ENCODE data around the gene SLC9A3.

The SLC9A3 gene

GRCh38 chr5:431001-431710, 93.1 kb downstream of the SLC9A3 start:
- Histone ChIP-seq H3K36me3 (ENCODE audit: insufficient read depth, low read length) (no peaks in the 10 kb centered on the region), H3K27me3 (ENCODE audit: control insufficient read depth in 1 of 2, insufficient read depth in 2 of 2, low read length in 2 of 2) (peaks cover 0 to 6% of the 10 kb centered on the region in 2 donors), H3K9ac (ENCODE audit: low read length) (no peak overlapping the region), H3K4me1 (ENCODE audit: insufficient read depth, low read length) (no peaks in the 10 kb centered on the region), H3K4me3 (ENCODE audit: low read depth in 1 of 2, low read length in 2 of 2) (no peak overlapping the region), H3K27ac (ENCODE audit: low read depth, low read length) (no peak overlapping the region), H3K9me3 (ENCODE audit: low read length) (no peaks in the 10 kb centered on the region)

- Histone ChIP-seq H3K9me3 (ENCODE audit: low read length) (no peaks in the 10 kb centered on the region), H3K4me1 (ENCODE audit: insufficient read depth, low read length) (no peaks in the 10 kb centered on the region), H3K27me3 (ENCODE audit: control insufficient read depth in 1 of 2, insufficient read depth in 2 of 2, low read length in 2 of 2) (peaks cover 0 to 6% of the 10 kb centered on the region in 2 donors), H3K36me3 (ENCODE audit: insufficient read depth, low read length) (no peaks in the 10 kb centered on the region), H3K9ac (ENCODE audit: low read length) (no peak overlapping the region), H3K27ac (ENCODE audit: low read depth, low read length) (no peak overlapping the region), H3K4me3 (ENCODE audit: low read depth in 1 of 2, low read length in 2 of 2) (no peak overlapping the region)
These were observed 93.9 kb downstream of the SLC9A3 start for GRCh38 chr5:430214-430925.

GRCh38 chr5:429453-430188, 94.6 kb downstream of the SLC9A3 start:
- H3K9ac ChIP-seq (ENCODE audit: low read length) = no peak overlapping the region
- H3K4me3 ChIP-seq (ENCODE audit: low read depth in 1 of 2, low read length in 2 of 2) = no peak overlapping the region
- no peaks in the 10 kb centered on the region for H3K36me3 ChIP-seq (ENCODE audit: insufficient read depth, low read length)
- no peaks in the 10 kb centered on the region for H3K9me3 ChIP-seq (ENCODE audit: low read length)
- H3K4me1 ChIP-seq (ENCODE audit: insufficient read depth, low read length) = no peaks in the 10 kb centered on the region
- H3K27ac ChIP-seq (ENCODE audit: low read depth, low read length) = no peak overlapping the region
- peaks cover 0 to 6% of the 10 kb centered on the region in 2 donors for H3K27me3 ChIP-seq (ENCODE audit: control insufficient read depth in 1 of 2, insufficient read depth in 2 of 2, low read length in 2 of 2)

GRCh38 chr5:428754-429452, 95.3 kb downstream of the SLC9A3 start:
- no peaks in the 10 kb centered on the region for H3K27me3 ChIP-seq (ENCODE audit: control insufficient read depth in 1 of 2, insufficient read depth in 2 of 2, low read length in 2 of 2)
- no peaks in the 10 kb centered on the region for H3K9me3 ChIP-seq (ENCODE audit: low read length)
- no peak overlapping the region for H3K27ac ChIP-seq (ENCODE audit: low read depth, low read length)
- no peaks in the 10 kb centered on the region for H3K4me1 ChIP-seq (ENCODE audit: insufficient read depth, low read length)
- H3K36me3 ChIP-seq (ENCODE audit: insufficient read depth, low read length) = no peaks in the 10 kb centered on the region
- no peak overlapping the region for H3K9ac ChIP-seq (ENCODE audit: low read length)
- H3K4me3 ChIP-seq (ENCODE audit: low read depth in 1 of 2, low read length in 2 of 2) = no peak overlapping the region

GRCh38 chr5:428219-428618, 96.0 kb downstream of the SLC9A3 start:
- Histone ChIP-seq H3K9ac (ENCODE audit: low read length) (no peak overlapping the region), H3K4me3 (ENCODE audit: low read depth in 1 of 2, low read length in 2 of 2) (no peak overlapping the region), H3K9me3 (ENCODE audit: low read length) (no peaks in the 10 kb centered on the region), H3K4me1 (ENCODE audit: insufficient read depth, low read length) (no peaks in the 10 kb centered on the region), H3K36me3 (ENCODE audit: insufficient read depth, low read length) (no peaks in the 10 kb centered on the region), H3K27ac (ENCODE audit: low read depth, low read length) (no peak overlapping the region), H3K27me3 (ENCODE audit: control insufficient read depth in 1 of 2, insufficient read depth in 2 of 2, low read length in 2 of 2) (no peaks in the 10 kb centered on the region)

- no peaks in the 10 kb centered on the region for H3K9me3 ChIP-seq (ENCODE audit: low read length)
- H3K27ac ChIP-seq (ENCODE audit: low read depth, low read length) = no peak overlapping the region
- no peak overlapping the region for H3K4me3 ChIP-seq (ENCODE audit: low read depth in 1 of 2, low read length in 2 of 2)
- no peak overlapping the region for H3K9ac ChIP-seq (ENCODE audit: low read length)
- no peaks in the 10 kb centered on the region for H3K27me3 ChIP-seq (ENCODE audit: control insufficient read depth in 1 of 2, insufficient read depth in 2 of 2, low read length in 2 of 2)
- no peaks in the 10 kb centered on the region for H3K36me3 ChIP-seq (ENCODE audit: insufficient read depth, low read length)
- no peaks in the 10 kb centered on the region for H3K4me1 ChIP-seq (ENCODE audit: insufficient read depth, low read length)
These were observed 96.7 kb downstream of the SLC9A3 start for GRCh38 chr5:427415-428087.

- H3K4me1 ChIP-seq (ENCODE audit: insufficient read depth, low read length) = no peaks in the 10 kb centered on the region
- H3K27me3 ChIP-seq (ENCODE audit: control insufficient read depth in 1 of 2, insufficient read depth in 2 of 2, low read length in 2 of 2) = no peaks in the 10 kb centered on the region
- H3K4me3 ChIP-seq (ENCODE audit: low read depth in 1 of 2, low read length in 2 of 2) = no peak overlapping the region
- H3K36me3 ChIP-seq (ENCODE audit: insufficient read depth, low read length) = no peaks in the 10 kb centered on the region
- no peaks in the 10 kb centered on the region for H3K9me3 ChIP-seq (ENCODE audit: low read length)
- no peak overlapping the region for H3K9ac ChIP-seq (ENCODE audit: low read length)
- H3K27ac ChIP-seq (ENCODE audit: low read depth, low read length) = no peak overlapping the region
These were observed 97.8 kb downstream of the SLC9A3 start for GRCh38 chr5:426392-426976.

GRCh38 chr5:425714-426113, 98.5 kb downstream of the SLC9A3 start:
- no peaks in the 10 kb centered on the region for H3K27me3 ChIP-seq (ENCODE audit: control insufficient read depth in 1 of 2, insufficient read depth in 2 of 2, low read length in 2 of 2)
- no peak overlapping the region for H3K9ac ChIP-seq (ENCODE audit: low read length)
- H3K4me3 ChIP-seq (ENCODE audit: low read depth in 1 of 2, low read length in 2 of 2) = no peak overlapping the region
- H3K4me1 ChIP-seq (ENCODE audit: insufficient read depth, low read length) = no peaks in the 10 kb centered on the region
- no peaks in the 10 kb centered on the region for H3K36me3 ChIP-seq (ENCODE audit: insufficient read depth, low read length)
- H3K27ac ChIP-seq (ENCODE audit: low read depth, low read length) = no peak overlapping the region
- no peaks in the 10 kb centered on the region for H3K9me3 ChIP-seq (ENCODE audit: low read length)

GRCh38 chr5:424301-425110, 99.7 kb downstream of the SLC9A3 start:
- Histone ChIP-seq H3K27me3 (ENCODE audit: control insufficient read depth in 1 of 2, insufficient read depth in 2 of 2, low read length in 2 of 2) (no peaks in the 10 kb centered on the region), H3K9me3 (ENCODE audit: low read length) (no peaks in the 10 kb centered on the region), H3K4me1 (ENCODE audit: insufficient read depth, low read length) (no peaks in the 10 kb centered on the region), H3K4me3 (ENCODE audit: low read depth in 1 of 2, low read length in 2 of 2) (no peak overlapping the region), H3K27ac (ENCODE audit: low read depth, low read length) (no peak overlapping the region), H3K9ac (ENCODE audit: low read length) (no peak overlapping the region), H3K36me3 (ENCODE audit: insufficient read depth, low read length) (no peaks in the 10 kb centered on the region)

GRCh38 chr5:423626-424261, 100.5 kb downstream of the SLC9A3 start:
- Histone ChIP-seq H3K27ac (ENCODE audit: low read depth, low read length) (no peak overlapping the region), H3K27me3 (ENCODE audit: control insufficient read depth in 1 of 2, insufficient read depth in 2 of 2, low read length in 2 of 2) (no peaks in the 10 kb centered on the region), H3K9me3 (ENCODE audit: low read length) (no peaks in the 10 kb centered on the region), H3K4me3 (ENCODE audit: low read depth in 1 of 2, low read length in 2 of 2) (no peak overlapping the region), H3K9ac (ENCODE audit: low read length) (no peak overlapping the region), H3K36me3 (ENCODE audit: insufficient read depth, low read length) (no peaks in the 10 kb centered on the region), H3K4me1 (ENCODE audit: insufficient read depth, low read length) (no peaks in the 10 kb centered on the region)
